Neutrophil (primary cell): ENCODE measurements around the gene MPST.

Experiments
- H3K27ac ChIP-seq: fragments of 200-600 bp; sonication (generic); 2 replicates; pipeline ENCODE4 v1.5.1; 2016; ENCODE audit warnings: mild to moderate bottlenecking, moderate library complexity
- H3K27me3 ChIP-seq: fragments of 200-600 bp; sonication (generic); 2 replicates; pipeline ENCODE4 v1.6.0; 2016; ENCODE audit warnings: mild to moderate bottlenecking
- H3K36me3 ChIP-seq: fragments of 200-600 bp; sonication (generic); 2 replicates; pipeline ENCODE4 v1.5.1; 2017
- H3K4me1 ChIP-seq, 2 experiments: fragments of 200-600 bp in 1 of 2; sonication (generic) in 1 of 2; 1 replicate in 1 of 2; 2 replicates in 1 of 2; pipeline versions ENCODE4 v1.5.1 to v1.6.1; 2013 to 2016; ENCODE audit warnings: low read depth in 1 of 2, low read length in 1 of 2, mild to moderate bottlenecking in 1 of 2, moderate library complexity in 1 of 2; ENCODE audit not compliant: control insufficient read depth in 1 of 2, insufficient read depth in 1 of 2
- H3K4me3 ChIP-seq, 2 experiments: fragments of 200-600 bp in 1 of 2; sonication (generic) in 1 of 2; 1 replicate in 1 of 2; 2 replicates in 1 of 2; pipeline ENCODE4 v1.5.1; 2013 to 2016; ENCODE audit warnings: low read depth in 1 of 2, low read length in 1 of 2, mild to moderate bottlenecking in 1 of 2, moderate library complexity in 1 of 2
- H3K9me3 ChIP-seq: fragments of 200-600 bp; sonication (generic); 2 replicates; pipeline ENCODE4 v1.5.1; 2016
- CTCF ChIP-seq: fragments of 200-600 bp; sonication (generic); IDR thresholded peaks from 2 replicates; pipeline ENCODE4 v1.5.1; 2016; ENCODE audit warnings: antibody characterized with exemption

The MPST gene

GRCh38 chr22:37032134-37032534 is 12.6 kb downstream of the MPST start:
- Histone ChIP-seq H3K4me3 (no peak overlapping the region), H3K36me3 (peaks cover 36% of the 10 kb centered on the region), H3K27ac (peak overlapping the region; percentile 59), H3K4me1 (peaks cover 23% of the 10 kb centered on the region in 2 experiments), H3K27me3 (no peaks in the 10 kb centered on the region), H3K9me3 (no peaks in the 10 kb centered on the region)
- TF ChIP-seq CTCF = no peak

DNA sequence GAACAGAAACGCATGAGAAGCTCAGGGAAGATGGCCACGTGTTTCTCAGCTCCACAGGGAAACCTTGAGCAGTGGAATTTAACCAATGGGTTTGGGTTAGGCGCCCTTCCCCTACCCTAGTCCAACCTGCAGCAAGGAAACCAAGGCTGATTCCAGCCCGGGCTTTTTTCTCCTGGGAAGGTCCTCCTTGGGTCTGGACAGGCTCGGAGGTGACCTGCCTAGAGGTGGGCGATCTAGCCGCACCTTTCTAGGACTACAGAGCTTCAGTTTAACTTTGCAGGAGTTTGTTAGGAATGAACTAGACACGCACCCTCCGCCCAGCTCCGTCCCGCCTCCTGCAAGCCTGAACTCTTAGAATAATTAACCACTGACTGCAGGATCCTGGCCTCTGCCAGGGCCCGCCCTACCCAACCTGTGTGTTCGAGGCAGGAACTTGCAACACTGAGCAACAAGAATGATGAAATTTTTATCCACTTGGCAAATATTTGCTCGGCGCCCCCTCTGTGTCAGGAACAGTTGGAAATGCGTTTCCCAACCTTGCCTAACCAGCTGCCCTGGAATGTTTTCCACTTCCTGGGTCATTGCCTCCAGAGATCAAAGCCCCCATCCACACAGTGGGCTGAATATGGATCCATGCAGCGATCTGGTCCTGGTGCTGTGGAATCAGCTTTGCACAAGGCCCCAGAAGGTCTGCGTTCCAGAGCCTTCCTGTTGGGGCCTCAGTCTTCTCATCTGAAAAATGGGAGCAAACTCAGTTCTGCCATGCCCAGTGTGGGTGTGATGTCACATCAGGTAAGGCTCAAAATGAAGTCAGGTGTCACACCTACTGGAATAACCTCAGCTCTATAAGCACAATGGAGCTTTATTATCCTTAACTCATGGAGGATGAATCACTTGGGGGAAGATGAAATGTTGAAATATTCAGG is 13.3 kb downstream of the MPST start:
- peaks cover 5% of the 10 kb centered on the region for H3K27me3 ChIP-seq
- no peak for TF ChIP-seq CTCF
- H3K36me3 ChIP-seq = peaks cover 30% of the 10 kb centered on the region
- H3K4me1 ChIP-seq = peaks cover 23% of the 10 kb centered on the region in 2 experiments
- H3K27ac ChIP-seq = peak overlapping the region; percentile 59
- no peaks in the 10 kb centered on the region for H3K9me3 ChIP-seq
- no peak overlapping the region for H3K4me3 ChIP-seq

- Histone ChIP-seq H3K27me3 (peaks cover 5% of the 10 kb centered on the region), H3K27ac (no peak overlapping the region), H3K4me3 (no peak overlapping the region), H3K9me3 (no peaks in the 10 kb centered on the region), H3K4me1 (peaks cover 23% of the 10 kb centered on the region in 2 experiments), H3K36me3 (peaks cover 22% of the 10 kb centered on the region)
- no peak for TF ChIP-seq CTCF
These were observed 14.3 kb downstream of the MPST start for GRCh38 chr22:37033605-37034430.

DNA sequence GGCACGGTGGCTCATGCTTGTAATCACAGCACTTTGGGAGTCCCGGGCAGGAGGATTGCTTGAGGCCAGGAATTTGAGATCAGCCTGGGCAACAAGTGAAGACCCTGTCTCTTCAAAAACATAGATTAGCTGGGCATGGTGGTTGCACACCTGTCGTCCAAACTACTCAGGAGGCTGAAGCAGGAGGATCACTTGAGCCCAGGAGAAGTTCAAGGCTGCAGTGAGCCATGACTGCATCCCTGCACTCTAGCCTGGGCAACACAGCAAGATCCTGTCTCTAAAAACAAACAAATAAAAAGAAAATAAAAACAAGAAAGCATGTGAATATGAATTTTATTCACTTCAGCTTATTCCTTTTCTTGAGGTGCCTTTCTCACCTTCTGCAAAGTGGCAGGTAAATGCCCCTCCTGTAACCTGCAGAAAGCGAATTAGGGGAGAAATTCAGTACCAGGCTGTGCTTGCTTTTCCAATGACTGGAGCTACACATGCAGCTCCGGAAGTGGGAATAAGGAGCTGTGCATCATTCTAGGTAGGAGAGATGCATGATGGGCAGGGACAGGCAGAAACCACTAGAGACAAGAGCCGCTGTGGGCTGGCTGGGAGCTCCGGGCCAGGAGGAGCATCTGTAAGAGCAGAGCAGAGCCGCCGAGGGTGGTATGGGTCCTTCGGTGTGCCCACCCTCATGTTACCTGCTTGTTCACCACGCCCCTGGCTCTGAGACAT is 17.3 kb downstream of the MPST start:
- Histone ChIP-seq H3K36me3 (no peaks in the 10 kb centered on the region), H3K9me3 (no peaks in the 10 kb centered on the region), H3K4me1 (peaks cover 19 to 22% of the 10 kb centered on the region in 2 experiments), H3K4me3 (no peak overlapping the region), H3K27ac (no peak overlapping the region), H3K27me3 (peaks cover 5% of the 10 kb centered on the region)
- no peak for TF ChIP-seq CTCF

- Histone ChIP-seq H3K9me3 (no peaks in the 10 kb centered on the region), H3K27me3 (peaks cover 5% of the 10 kb centered on the region), H3K4me3 (no peak overlapping the region), H3K4me1 (peaks cover 11 to 13% of the 10 kb centered on the region in 2 experiments), H3K36me3 (no peaks in the 10 kb centered on the region), H3K27ac (no peak overlapping the region)
- TF ChIP-seq CTCF = no peak
These were observed 18.1 kb downstream of the MPST start for GRCh38 chr22:37037669-37038068.
